ENCODE measurements around the gene HIVEP3.

HIVEP3 gene

GRCh38 chr1:41773144-41773591, 145.6 kb downstream of the HIVEP3 start:
- FAIRE-seq (no peak), DNase-seq (ENCODE audit: extremely low spot score, insufficient read length, low read depth) (no peak)

- DNase-seq (ENCODE audit: extremely low spot score, insufficient read length, low read depth) = no peak
These were observed 149.7 kb downstream of the HIVEP3 start for GRCh38 chr1:41769068-41769467.

GRCh38 chr1:41768583-41768982, 150.1 kb downstream of the HIVEP3 start:
- DNase-seq (ENCODE audit: extremely low spot score, insufficient read length, low read depth) (no peak), FAIRE-seq (no peak)

More at GRCh38 chr1:41769068-41769467, 149.7 kb downstream of the HIVEP3 start:
- no peak for FAIRE-seq

- FAIRE-seq = no peak
- DNase-seq (ENCODE audit: extremely low spot score, insufficient read length, low read depth) = no peak
These were observed 150.9 kb downstream of the HIVEP3 start for GRCh38 chr1:41767534-41768525.

- DNase-seq (ENCODE audit: extremely low spot score, insufficient read length, low read depth) (no peak), FAIRE-seq (no peak)
These were observed 152.2 kb downstream of the HIVEP3 start for GRCh38 chr1:41766546-41766945.

GRCh38 chr1:41766041-41766440, 152.7 kb downstream of the HIVEP3 start:
- FAIRE-seq (no peak), DNase-seq (ENCODE audit: extremely low spot score, insufficient read length, low read depth) (no peak)

- peak; percentile 58 for FAIRE-seq
- no peak for DNase-seq (ENCODE audit: extremely low spot score, insufficient read length, low read depth)
These were observed 153.6 kb downstream of the HIVEP3 start for GRCh38 chr1:41765152-41765551.

- DNase-seq (ENCODE audit: extremely low spot score, insufficient read length, low read depth) (no peak), FAIRE-seq (no peak)
These were observed 154.1 kb downstream of the HIVEP3 start for GRCh38 chr1:41764656-41765055.

- DNase-seq (ENCODE audit: extremely low spot score, insufficient read length, low read depth) = no peak
- FAIRE-seq = no peak
These were observed 155.9 kb downstream of the HIVEP3 start for GRCh38 chr1:41762777-41763176.

GRCh38 chr1:41762251-41762650, 156.5 kb downstream of the HIVEP3 start:
- FAIRE-seq (no peak), DNase-seq (ENCODE audit: extremely low spot score, insufficient read length, low read depth) (no peak)

GRCh38 chr1:41758904-41759548, 159.7 kb downstream of the HIVEP3 start:
- no peak for DNase-seq (ENCODE audit: extremely low spot score, insufficient read length, low read depth)
- no peak for FAIRE-seq

- FAIRE-seq = no peak
- no peak for DNase-seq (ENCODE audit: extremely low spot score, insufficient read length, low read depth)
These were observed 160.2 kb downstream of the HIVEP3 start for GRCh38 chr1:41758500-41758899.

GRCh38 chr1:41754540-41754939, 164.2 kb downstream of the HIVEP3 start:
- FAIRE-seq = peak; percentile 81

GRCh38 chr1:41752514-41753170, 166.1 kb downstream of the HIVEP3 start:
- DNase-seq (ENCODE audit: extremely low spot score, insufficient read length, low read depth) (no peak), FAIRE-seq (no peak)

More at GRCh38 chr1:41754540-41754939, 164.2 kb downstream of the HIVEP3 start:
- no peak for DNase-seq (ENCODE audit: extremely low spot score, insufficient read length, low read depth)

GRCh38 chr1:41751804-41752513, 166.8 kb downstream of the HIVEP3 start:
- DNase-seq (ENCODE audit: extremely low spot score, insufficient read length, low read depth) (peak; percentile 68), FAIRE-seq (no peak)

- peak; percentile 89 for FAIRE-seq
- DNase-seq (ENCODE audit: extremely low spot score, insufficient read length, low read depth) = no peak
These were observed 168.6 kb downstream of the HIVEP3 start for GRCh38 chr1:41749991-41750745.

- peak; percentile 89 for FAIRE-seq
These were observed 173.7 kb downstream of the HIVEP3 start for GRCh38 chr1:41745022-41745421.

GRCh38 chr1:41743366-41743765, 175.4 kb downstream of the HIVEP3 start:
- no peak for DNase-seq (ENCODE audit: extremely low spot score, insufficient read length, low read depth)
- FAIRE-seq = no peak

More at GRCh38 chr1:41745022-41745421, 173.7 kb downstream of the HIVEP3 start:
- DNase-seq (ENCODE audit: extremely low spot score, insufficient read length, low read depth) = no peak

- FAIRE-seq = no peak
These were observed 176.5 kb downstream of the HIVEP3 start for GRCh38 chr1:41742219-41742618.

More at GRCh38 chr1:41742219-41742618, 176.5 kb downstream of the HIVEP3 start:
- DNase-seq (ENCODE audit: extremely low spot score, insufficient read length, low read depth) = no peak

All from GM18507 (cell line).